GM18502 (cell line): ENCODE measurements around the gene DNAH11.
"Not testable (repeated sequence)": the region's sequence is repeated elsewhere in the genome, so short reads cannot be mapped to it uniquely, and the experiment has no call there.

Source experiments
- ATAC-seq: cut with Tn5 transposase; IDR thresholded peaks from one replicate; pipeline ENCODE4 v1.9.1; 2021; ENCODE audit warnings: mild to moderate bottlenecking; ENCODE audit not compliant: unreplicated experiment, poor library complexity

DNAH11 gene

DNA sequence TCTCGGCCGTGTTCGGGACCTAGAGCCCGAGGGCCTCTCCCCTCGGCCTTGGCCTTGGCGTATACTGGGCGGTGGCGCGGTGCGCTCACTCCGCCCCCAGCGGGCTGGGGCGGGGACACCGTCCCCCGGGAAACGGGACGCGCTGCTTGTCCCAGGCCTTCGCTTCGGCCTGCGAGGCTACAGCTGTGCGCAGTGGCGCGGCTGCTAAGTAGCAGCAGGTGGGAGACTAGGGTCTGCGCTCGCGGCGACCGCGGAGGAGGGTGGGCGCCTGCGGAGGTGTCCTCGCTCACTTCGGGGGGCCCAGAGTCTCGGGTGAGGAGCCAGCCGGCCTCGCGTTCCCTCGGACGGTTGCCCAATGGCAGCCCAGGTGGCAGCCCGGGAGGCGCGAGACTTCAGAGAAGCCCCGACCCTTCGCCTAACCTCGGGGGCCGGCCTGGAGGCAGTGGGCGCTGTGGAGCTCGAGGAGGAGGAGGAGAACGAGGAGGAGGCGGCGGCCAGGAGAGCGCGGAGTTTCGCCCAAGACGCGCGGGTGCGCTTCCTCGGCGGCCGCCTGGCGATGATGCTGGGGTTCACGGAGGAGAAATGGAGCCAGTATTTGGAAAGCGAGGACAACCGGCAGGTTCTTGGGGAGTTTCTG lies at the start of gene DNAH11:
DNAH11 (plus strand) TSS at position 149 of the 637 bp plus-strand sequence; CDS start at position 356, 207 bp downstream.
- ATAC-seq: peak; percentile 93

- ATAC-seq: no peak
These were observed 47.1 kb upstream of the DNAH11 start for GRCh38 chr7:21495731-21496130.

DNA sequence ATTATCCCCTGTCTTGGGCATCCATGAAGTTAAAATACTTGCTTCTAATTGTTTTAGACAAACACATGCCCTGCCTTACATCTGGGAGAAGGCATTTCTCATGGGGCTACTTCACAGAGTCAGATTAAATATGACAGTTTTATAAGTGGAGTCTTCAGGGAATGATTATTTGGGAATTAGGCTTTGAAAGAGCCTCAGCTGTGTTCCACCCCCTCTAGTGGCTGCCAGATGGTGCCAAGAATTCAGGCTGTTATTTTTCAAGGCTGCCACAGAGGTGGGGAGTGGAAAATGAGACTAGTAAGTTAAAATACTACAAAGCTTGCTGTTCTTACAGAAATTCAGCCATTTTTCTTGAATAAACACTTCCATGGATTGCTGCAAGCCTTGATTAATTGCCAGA lies 45.8 kb upstream of the DNAH11 start:
- ATAC-seq: no peak

DNA sequence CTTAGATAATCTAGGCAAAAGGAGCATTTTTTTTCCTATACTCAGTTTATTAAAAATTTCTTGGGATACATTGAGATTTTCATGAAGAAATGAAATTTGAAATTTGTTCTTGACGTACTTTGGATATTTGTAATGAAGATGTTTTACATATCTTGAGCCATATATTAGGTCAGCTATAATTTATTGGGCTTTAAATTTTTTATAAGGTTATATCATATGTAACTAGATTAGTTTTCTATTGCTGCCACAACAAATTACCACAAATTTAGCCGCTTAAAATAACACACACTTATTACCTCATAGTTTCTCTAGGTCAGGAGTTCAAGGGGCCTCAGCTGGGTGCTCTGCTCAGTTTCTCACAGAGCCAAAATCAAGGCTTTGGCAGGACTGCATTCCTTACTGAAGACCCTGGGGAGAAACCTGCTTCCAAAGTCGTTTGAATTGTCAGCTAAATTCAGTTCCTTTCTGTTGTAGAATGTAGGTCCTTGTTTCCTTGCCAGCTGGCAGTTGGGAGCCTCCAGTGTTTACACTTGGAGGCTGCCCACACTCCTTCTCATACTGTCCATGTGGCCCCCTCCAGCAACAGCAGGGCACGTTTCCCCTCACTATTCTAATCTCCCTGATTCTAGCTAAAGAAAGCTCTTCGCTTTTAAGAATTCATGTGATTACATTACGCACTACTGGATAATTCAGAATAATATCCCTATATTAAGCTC lies 42.6 kb upstream of the DNAH11 start:
- no peak for ATAC-seq

- no peak for ATAC-seq
These were observed 38.8 kb upstream of the DNAH11 start for GRCh38 chr7:21504021-21504420.

DNA sequence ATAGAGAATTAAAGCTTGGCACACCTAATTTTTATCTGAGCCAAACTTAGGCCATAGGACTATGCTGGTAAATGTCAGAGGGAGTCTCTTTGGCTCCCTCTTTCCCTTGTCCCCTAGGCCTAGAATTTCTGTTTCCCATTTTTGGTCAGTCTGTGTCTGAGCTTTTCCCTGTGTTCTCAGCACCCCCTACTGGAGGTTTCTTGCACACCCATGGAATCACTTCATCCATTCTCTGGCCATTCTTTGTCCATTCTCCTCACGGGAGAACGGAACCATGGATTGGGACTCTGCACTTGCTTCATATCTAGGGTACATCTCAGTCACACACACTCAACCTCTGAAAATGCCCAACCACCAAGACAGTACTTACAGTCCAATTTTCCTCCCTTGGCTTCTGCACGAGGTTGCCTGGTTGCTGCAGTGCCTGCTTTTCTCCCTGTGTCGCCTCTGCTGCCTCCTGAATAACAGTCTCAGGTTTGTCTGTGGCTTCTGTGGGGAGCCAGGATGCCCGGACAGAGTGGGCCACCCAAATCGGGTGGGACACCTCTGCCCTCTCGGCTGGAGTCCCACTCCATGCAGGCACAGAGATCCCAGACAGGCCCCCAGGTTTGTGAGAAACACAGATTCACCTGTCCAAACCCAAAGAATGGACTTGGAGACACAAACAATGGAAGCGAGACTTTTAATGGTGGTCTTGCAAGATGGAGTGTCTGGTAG lies 35.1 kb upstream of the DNAH11 start:
- ATAC-seq: no peak

DNA sequence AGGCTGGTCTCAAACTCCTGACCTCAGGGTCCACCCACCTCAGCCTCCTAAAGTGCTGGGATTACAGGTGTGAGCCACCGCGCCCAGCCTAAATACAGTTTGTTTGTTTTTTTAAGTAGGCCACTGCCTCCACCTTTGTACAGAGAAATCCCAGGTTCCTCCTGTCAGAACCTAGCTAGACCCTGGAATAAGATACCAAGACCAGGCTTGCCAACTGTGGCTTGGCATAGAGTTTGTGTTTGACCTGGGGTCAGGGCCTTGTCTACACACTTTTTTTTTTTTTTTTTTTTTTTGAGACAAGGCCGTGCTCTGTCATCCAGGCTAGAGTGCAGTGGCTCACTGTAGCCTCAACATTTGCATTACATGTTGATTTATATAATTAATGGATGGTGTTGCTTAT lies 34.3 kb upstream of the DNAH11 start:
- ATAC-seq: no peak

DNA sequence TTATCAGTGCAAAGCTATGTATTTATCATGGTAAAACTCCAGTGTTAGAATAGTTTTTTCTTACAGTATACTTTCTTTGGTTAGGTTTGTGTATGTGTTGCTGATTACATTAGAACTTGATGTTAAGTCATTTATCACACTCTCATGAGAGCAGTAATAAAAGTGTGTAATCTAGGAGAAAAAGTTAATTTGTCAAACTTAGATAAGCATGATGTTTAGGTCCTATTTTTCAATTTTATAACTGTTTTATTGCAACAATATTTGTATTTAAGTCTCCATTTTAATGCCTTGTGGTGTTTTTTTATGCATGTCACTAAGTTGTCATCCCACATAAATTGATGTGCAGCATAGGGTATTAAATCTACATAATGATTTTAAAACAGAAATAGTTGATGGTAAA lies 28.8 kb upstream of the DNAH11 start:
- no peak for ATAC-seq

GRCh38 chr7:21524680-21525079 lies 18.2 kb upstream of the DNAH11 start:
- ATAC-seq: no peak

GRCh38 chr7:21526007-21526406 lies 16.8 kb upstream of the DNAH11 start:
- no peak for ATAC-seq

GRCh38 chr7:21526448-21526847 lies 16.4 kb upstream of the DNAH11 start:
- ATAC-seq: no peak

DNA sequence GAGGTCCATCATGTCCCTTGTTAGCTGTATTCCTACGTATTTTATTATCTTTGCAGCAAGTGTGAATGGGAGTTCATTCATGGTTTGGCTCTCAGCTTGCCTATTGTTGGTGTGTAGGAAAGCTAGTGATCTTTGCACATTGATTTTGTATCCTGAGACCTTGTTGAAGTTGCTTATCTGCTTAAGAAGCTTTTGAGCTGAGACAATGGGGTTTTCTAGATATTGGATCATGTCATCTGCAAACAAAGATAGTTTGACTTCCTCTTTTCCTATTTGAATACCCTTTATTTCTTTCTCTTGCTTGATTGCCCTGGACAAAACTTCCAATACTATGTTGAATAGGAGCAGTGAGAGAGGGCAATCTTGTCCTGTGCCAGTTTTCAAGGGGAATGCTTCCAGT lies 10.4 kb upstream of the DNAH11 start:
- ATAC-seq: not testable (repeated sequence)

- ATAC-seq: not testable (repeated sequence)
These were observed 9.2 kb upstream of the DNAH11 start for GRCh38 chr7:21533646-21534045.

DNA sequence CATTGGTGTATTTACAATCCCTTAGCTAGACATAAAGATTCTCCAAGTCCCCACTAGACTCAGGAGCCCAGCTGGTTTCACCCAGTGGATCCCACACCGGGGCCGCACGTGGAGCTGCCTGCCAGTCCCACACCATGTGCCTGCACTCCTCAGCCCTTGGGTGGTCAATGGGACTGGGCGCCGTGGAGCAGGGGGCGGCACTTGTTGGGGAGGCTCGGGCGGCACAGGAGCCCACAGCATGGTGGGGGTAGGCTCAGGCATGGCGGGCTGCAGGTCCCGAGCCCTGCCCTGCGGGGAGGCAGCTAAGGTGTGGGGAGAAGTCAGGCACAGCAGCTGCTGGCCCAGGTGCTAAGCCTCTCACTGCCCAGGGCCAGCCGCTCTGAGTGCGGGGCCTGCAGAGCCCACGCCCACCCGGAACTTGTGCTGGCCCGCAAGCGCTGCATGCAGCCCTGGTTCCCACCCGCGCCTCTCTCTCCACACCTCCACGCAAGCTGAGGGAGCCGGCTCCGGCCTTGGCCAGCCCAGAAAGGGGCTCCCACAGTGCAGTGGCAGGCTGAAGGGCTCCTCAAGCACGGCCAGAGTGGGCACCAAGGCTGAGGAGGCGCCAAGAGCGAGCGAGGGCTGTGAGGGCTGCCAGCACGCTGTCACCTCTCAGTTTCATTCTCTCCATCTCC lies 6.3 kb upstream of the DNAH11 start:
- ATAC-seq: not testable (repeated sequence)

DNA sequence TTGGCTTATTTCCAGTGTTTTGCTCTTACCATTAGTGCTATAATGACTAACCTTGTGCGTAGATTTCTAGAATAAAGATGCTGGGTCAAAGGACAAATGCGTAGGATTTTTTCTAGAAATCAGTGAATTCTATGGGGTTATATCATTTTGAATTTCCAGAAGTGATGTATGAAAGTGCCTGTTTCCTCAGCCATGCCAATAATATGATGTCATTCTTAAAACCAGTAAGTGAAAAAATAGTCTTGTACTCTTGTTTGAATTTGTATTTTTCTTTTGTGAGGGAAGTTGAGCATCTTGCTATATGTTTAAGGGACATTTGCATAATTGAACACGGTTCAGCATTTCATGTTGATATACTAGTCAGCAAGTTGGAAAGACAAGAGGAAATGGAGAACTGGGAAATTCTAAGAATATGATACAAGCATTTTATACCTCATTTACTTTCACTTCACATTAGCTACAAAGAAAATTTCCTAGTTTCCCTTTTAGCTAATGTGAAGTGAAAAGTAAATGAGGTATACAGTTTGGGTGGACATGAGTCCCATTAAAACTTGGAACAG lies 3.8 kb upstream of the DNAH11 start:
- no peak for ATAC-seq

DNA sequence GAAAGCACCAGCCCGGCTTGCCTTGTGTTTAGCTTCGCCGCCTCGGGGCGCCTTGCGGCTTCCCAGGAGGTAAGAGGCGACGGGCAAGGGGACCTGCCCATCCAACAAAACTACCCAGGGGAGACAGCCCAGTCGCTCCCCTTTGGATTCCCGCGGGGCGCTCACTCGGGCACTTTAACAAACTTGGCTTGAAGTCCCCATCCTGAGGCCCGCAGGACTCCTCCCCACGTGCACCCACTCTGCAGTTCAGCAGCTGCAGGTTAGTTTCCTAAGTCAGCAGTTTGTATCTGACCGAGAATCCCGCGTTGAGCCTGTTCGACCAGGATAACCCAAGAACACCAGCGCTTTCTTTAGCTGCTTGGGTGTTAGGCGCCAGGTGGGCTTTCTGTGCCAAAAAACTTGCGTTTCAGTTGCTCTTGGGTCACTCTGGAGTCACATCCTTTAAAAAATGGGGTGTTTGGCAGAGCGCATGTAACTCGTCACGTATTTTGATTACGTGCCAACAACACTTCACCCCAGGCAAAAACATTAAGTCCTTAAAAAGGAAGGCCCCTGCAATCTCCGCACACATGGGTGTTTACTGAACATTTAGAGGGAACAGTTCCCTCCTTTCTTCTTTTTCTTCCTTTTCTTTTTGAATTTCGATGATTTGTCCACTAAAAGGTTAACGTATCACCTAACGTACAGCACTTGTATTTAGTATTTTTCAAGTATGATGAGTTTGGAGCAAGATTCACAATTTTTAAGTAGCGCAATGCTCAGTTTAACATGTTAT lies 876 bp downstream of the DNAH11 start:
- peak; percentile 32 for ATAC-seq

DNA sequence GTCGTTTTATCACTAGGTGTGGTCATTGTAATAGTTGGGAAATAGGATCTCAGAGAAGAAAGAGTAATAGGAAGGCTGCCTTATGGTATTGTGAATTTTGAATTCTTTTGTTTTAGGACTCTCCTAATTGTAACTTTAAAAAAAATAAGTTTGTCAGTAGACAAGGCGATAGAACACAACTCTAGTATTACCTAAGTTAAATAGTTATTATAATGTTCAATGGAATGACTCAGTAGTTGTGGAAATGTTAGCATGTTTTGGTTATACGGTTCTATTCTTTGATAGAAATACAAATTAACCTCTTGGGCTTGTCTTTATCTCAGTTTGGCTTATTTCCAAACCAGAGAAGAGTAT lies 1.4 kb downstream of the DNAH11 start:
- no peak for ATAC-seq

DNA sequence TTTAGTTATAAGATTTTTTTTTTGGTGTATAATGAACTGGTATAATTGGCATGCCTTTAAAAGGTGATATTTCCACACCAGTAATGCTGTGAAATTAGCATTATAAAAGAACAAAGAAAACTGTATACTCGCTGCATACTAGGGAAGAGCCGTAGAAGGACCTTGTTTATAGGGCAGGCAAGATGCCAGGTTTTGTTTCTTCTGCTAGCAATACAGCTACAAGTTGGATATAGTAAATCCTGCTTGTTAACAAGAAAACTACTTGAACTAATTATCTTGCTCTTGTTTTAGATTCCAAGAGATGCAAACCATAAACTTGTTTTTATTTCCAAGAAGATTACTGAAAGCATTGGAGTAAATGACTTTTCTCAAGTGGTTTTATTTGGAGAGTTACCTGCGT lies 1.9 kb downstream of the DNAH11 start:
- ATAC-seq: no peak

DNA sequence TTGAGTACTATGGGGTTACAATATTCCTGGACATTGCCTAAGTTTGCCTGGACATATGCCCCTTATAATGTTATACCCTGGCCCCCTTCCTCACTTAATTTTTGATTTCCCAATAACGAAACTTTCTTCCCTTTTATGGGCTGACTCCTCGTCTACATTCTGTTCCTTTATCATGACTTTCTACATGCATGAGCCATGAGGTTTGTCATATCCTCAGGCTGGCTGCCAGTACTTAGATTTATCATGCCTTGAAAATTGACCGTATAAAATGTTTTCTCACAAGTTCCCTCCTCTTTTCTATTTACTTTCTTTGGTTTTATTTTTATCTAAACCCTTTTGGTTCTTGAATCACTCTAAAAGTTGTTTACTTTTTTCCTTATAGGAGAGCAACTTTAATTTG lies 4.7 kb downstream of the DNAH11 start:
- ATAC-seq: no peak

GRCh38 chr7:21548491-21548890 lies 5.7 kb downstream of the DNAH11 start:
- no peak for ATAC-seq
